Right lobe of liver (tissue), 6 donors: ENCODE data around the gene CIC. TPM values are rescaled to one million over a fixed set of nuclear protein-coding genes. Genes with fewer than 3 reads are reported as not detected.

Experiments
- ATAC-seq, 4 donors: fragments of 200-7000 bp; cut with Tn5 transposase; one replicate each; pipeline ENCODE4 v1.9.1; 2020; ENCODE audit warnings: mild to moderate bottlenecking in 4 of 4, moderate library complexity in 4 of 4
- DNase-seq, 3 donors: peaks; one replicate each; pipeline ENCODE4 v3.0.0-alpha.2; 2020
- H3K27ac ChIP-seq, 3 donors: fragments of 200-600 bp; one replicate each; pipeline ENCODE4 v1.8.0; 2022
- H3K27me3 ChIP-seq, 2 donors: fragments of 200-600 bp; one replicate each; pipeline ENCODE4 v1.8.0; 2022
- H3K36me3 ChIP-seq, 4 donors: fragments of 200-600 bp; sonication (generic) in 1 of 4; one replicate each; pipeline versions ENCODE4 v1.5.1 to v1.8.0; 2017 to 2022; ENCODE audit warnings: control low read depth in 1 of 4
- H3K4me1 ChIP-seq, 4 donors: fragments of 200-600 bp; sonication (generic) in 1 of 4; one replicate each; pipeline versions ENCODE4 v1.5.1 to v1.8.0; 2017 to 2022; ENCODE audit warnings: control low read depth in 1 of 4
- H3K4me3 ChIP-seq, 3 donors: fragments of 200-600 bp; one replicate each; pipeline ENCODE4 v1.8.0; 2022
- H3K9me3 ChIP-seq, 4 donors: fragments of 200-600 bp; sonication (generic) in 1 of 4; one replicate each; pipeline versions ENCODE4 v1.5.1 to v1.8.0; 2017 to 2022; ENCODE audit warnings: control low read depth in 1 of 4
- CTCF ChIP-seq, 4 donors: fragments of 200-600 bp in 3 of 4; fragments of 450-650 bp in 1 of 4; IDR thresholded peaks; one replicate each; pipeline versions ENCODE4 v1.5.1 to v1.8.0; 2016 to 2022; ENCODE audit warnings: antibody characterized with exemption in 4 of 4, mild to moderate bottlenecking in 2 of 4
- POLR2A ChIP-seq: fragments of 450-650 bp; IDR thresholded peaks from one replicate; pipeline ENCODE4 v1.6.1; 2017; ENCODE audit warnings: antibody characterized with exemption, mild to moderate bottlenecking
- WGBS: methylation state at CpG from one replicate; pipeline ENCODE4 v1.1.6; 2018; ENCODE audit warnings: low coverage, low lambda C conversion rate; ENCODE audit not compliant: insufficient coverage; ENCODE audit errors: missing lambda C conversion rate; 5-methylcytosine and 5-hydroxymethylcytosine counted together
- intact Hi-C, 2 donors: fragments of 100-400 bp; cut with DNase I; formaldehyde crosslinking; loops; one replicate each; pipeline versions ENCODE4 v1.11.2 to v1.14.1; 2022
- total RNA-seq, 6 experiments: library from RNA; depleted of rRNA in 2 of 6; stranded (reverse); fragments of >200 nt in 2 of 6; fragmentation: NEBNext Ultra II Directional in 3 of 6; extraction: Animal tissue kit (Norgen Biotek cat#: 25700) in 3 of 6; gene quantifications; one replicate each; pipeline versions ENCODE4 v1.1.0 to v1.2.4, GENCODE V29; 2016 to 2023
- donor health status: DM: no; HTN: yes; CAD: no.
- donor health status: DM: no; HTN: no; CAD: no.
- donor health status: DM: no; HTN: no; CAD: no.
- donor health status: DM: no; HTN: yes; CAD: no.
- donor health status: DM: no; HTN: yes; CAD: no.

Gene CIC
- total RNA-seq, 6 experiments from 2014 or later = 19.9 to 53.6 (median 35.2) TPM

GRCh38 chr19:42233106-42233505, 35.9 kb upstream of the CIC start:
- Histone ChIP-seq H3K4me3 (no peak overlapping the region), H3K9me3 (no peaks in the 10 kb centered on the region), H3K27ac (no peak overlapping the region), H3K4me1 (no peaks in the 10 kb centered on the region), H3K36me3 (peaks cover 0 to 67% (median 32%) of the 10 kb centered on the region in 4 donors), H3K27me3 (no peaks in the 10 kb centered on the region)
- no peak for TF ChIP-seq CTCF (IDR thresholded peaks at IDR 0.05)
- TF ChIP-seq POLR2A = no peak
- intact Hi-C loops = no loop called here
- no peak for DNase-seq
- WGBS = 93% methylated on average over 5 of the region's 7 CpGs
- ATAC-seq = no peak

GRCh38 chr19:42233678-42234292, 35.3 kb upstream of the CIC start:
- no peak for TF ChIP-seq POLR2A
- H3K36me3 ChIP-seq = peaks cover 0 to 67% (median 32%) of the 10 kb centered on the region in 4 donors
- H3K4me1 ChIP-seq = no peaks in the 10 kb centered on the region
- ATAC-seq = no peak
- no peak overlapping the region for H3K4me3 ChIP-seq
- WGBS = 63% methylated on average over 3 of the region's 6 CpGs
- intact Hi-C loops = no loop called here
- no peaks in the 10 kb centered on the region for H3K9me3 ChIP-seq
- no peak for DNase-seq
- no peaks in the 10 kb centered on the region for H3K27me3 ChIP-seq
- H3K27ac ChIP-seq = no peak overlapping the region

- no CpG with 5 or more reads among the region's 11 CpGs for WGBS
- H3K27me3 ChIP-seq = no peaks in the 10 kb centered on the region
- H3K4me1 ChIP-seq = no peaks in the 10 kb centered on the region
- intact Hi-C loops = no loop called here
- no peak for TF ChIP-seq CTCF (IDR thresholded peaks at IDR 0.05)
- no peak for TF ChIP-seq POLR2A
- DNase-seq (no peak), ATAC-seq (no peak)
- H3K4me3 ChIP-seq = no peak overlapping the region
- H3K36me3 ChIP-seq = peaks cover 0 to 69% (median 32%) of the 10 kb centered on the region in 4 donors
- H3K27ac ChIP-seq = no peak overlapping the region
- no peaks in the 10 kb centered on the region for H3K9me3 ChIP-seq
Measured at GRCh38 chr19:42234364-42234763, 34.7 kb upstream of the CIC start.

GRCh38 chr19:42235181-42235580, 33.9 kb upstream of the CIC start:
- DNase-seq = no peak
- Histone ChIP-seq H3K27me3 (no peaks in the 10 kb centered on the region), H3K36me3 (peaks cover 0 to 69% (median 30%) of the 10 kb centered on the region in 4 donors), H3K9me3 (no peaks in the 10 kb centered on the region), H3K4me1 (peaks cover 0 to 3% (median under 1%) of the 10 kb centered on the region in 4 donors), H3K4me3 (no peak overlapping the region), H3K27ac (no peak overlapping the region)
- intact Hi-C loops = no loop called here
- TF ChIP-seq CTCF (IDR thresholded peaks at IDR 0.05) (no peak), POLR2A (no peak)
- no peak for ATAC-seq
- WGBS = 90% methylated on average over 4 of the region's 5 CpGs

- ATAC-seq = no peak
- DNase-seq = no peak
- intact Hi-C loops = loop anchor here in 1 of 2 donors (10.0 kb wide), 1 partner anchor 55 kb away; no protein-coding TSS in a partner anchor
- TF ChIP-seq CTCF (IDR thresholded peaks at IDR 0.05) (no peak), POLR2A (no peak)
- 88% methylated on average over 5 of the region's 10 CpGs for whole genome bisulfite sequencing
- Histone ChIP-seq H3K4me1 (peaks cover 0 to 18% (median 7%) of the 10 kb centered on the region in 4 donors), H3K9me3 (no peaks in the 10 kb centered on the region), H3K4me3 (no peak overlapping the region), H3K27ac (no peak overlapping the region), H3K36me3 (peaks cover 0 to 31% (median 7%) of the 10 kb centered on the region in 4 donors), H3K27me3 (no peaks in the 10 kb centered on the region)
Measured at GRCh38 chr19:42239544-42240220, 29.4 kb upstream of the CIC start.
